Inflammatory macrophage treated with lipopolysaccharide for 1 hour (primary cell): ENCODE results near the gene PDE4D.

Experiments
- DNase-seq, 2 donors: peaks; one replicate each; pipeline ENCODE4 v3.0.0-alpha.2; 2020 to 2022

PDE4D gene

DNA sequence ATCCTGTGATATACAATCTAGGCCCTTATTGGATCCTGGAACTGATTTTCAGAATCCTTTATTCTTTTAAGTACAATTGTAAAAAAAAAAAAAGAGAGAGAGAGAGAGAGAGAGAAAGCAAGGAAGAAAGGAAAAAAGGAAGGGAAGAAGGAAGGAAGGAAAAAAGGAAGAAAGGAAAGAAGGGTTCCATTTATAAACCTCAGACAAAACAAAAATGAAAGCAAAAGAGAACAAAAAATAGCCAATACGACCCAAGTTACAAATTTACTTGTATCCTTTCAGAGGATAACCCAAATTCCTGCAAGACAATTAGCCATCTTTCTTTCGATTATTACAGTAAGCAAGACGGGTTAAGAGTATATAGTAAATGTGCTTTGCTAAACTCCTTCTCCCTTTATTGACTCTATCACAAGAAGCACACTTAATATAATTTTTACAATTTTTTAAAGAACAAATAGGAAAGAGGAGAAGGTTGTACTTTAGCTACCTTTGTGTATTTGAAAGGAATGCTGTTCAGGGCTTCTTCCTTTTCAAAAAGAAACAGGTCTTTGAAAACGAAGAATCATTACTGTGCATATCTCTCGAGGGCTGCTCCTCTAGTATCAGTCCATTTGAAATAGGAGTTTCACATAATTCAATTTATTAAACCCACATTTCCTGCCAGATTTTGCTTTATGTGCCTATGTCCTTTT is 767.4 kb downstream of the PDE4D start:
- DNase-seq = no peak

DNA sequence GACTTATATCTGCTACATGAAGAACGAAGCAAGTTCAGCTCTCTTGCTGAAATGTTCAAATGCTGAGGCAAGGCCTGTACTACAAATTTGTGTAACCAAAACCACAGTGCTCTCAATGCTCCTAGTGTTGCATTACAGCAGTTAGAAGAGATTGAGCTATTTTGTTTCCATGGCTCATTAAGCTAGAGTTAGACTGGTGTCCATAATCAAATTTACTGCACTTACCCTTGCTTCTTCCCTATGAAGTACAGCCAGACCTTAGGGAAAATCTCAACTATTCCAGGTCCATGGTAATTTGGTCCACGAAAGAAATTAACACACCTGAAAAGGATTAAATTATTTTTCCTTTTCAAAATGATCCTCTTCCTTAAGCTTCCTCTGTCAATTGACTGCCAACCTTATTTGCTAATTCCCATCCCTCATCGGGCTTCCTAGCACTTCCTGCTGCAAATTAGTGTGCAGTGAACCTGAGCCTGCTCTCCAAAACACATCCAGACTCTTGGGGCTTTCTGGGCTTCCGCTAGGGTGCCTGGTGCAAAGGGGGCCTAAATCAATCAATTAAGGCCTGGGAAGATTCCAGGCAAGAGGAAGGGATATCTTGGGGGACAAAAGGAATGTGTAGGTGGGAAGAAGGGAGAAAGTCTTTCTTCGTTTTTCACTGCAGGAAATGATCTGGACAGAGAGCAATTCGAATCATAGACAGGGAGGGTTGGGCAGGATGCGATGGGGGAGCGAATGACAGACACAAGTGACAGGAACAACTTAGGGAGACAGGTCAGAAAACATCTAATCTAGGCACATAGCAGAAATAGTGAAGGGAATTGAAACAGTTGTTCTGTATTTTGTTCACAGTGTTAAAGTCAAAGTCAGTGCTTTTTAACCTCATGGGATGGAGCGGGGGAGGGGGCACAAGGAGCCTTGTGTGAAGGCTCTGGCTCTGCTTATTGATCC is 768.2 kb downstream of the PDE4D start:
- no peak for DNase-seq

GRCh38 chr5:59123595-59124561 is 769.6 kb downstream of the PDE4D start:
- no peak for DNase-seq

DNA sequence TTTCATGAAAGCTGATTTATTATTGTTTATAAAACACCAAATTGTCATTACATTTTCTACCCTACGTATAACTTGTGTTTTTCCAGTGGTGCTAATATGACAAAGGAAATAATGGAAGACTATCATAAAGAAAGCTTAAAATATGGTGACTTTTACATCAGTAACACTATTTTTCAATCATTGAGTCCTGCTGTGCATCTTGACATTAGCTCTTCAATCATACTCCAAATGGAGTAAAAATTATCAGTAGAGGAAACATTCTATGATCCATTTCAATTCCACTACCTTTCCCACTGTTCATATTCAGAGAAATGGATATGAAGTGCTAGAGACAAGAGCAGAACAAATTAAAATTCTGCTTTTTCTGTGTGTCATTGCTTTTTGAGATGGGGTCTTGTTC is 774.0 kb downstream of the PDE4D start:
- DNase-seq = no peak

DNA sequence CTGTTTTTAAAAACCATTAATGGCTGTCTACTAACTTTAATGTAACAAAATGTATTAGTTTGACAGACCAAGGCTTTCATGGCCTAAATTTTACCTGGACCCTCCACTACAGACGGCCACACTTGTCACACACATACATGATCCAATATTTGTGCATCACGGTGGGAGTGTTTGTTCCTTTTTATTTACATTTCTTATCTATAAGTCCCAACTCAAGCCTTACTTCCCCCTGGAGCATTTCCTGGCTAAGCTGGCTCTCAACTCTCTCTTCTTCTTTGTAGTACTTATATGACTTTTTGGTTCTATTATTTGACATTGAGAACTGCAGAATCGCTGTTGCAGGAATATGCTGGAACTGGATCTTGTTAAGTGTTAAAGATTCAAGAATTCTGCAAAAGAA is 776.2 kb downstream of the PDE4D start:
- DNase-seq = no peak

- no peak for DNase-seq
Measured at GRCh38 chr5:59116231-59116865, 777.2 kb downstream of the PDE4D start.

DNA sequence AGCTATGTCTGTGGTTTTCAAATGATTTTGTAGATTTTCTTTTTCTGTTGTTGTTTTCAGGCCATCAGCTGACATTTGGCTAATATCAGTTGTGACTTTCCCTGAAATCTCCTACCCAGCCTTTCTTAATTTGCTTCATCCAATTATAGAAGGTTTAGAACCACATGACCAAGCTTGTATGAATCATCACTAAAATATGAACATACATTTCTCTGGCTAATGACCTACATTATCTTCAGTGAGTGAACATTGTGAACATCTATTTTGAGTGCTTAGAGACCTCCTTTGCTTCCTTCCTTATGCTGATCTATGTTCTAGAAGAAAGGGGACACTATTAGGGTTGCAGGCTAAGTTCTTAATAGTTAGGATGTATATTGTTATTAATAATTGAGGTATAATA is 778.2 kb downstream of the PDE4D start:
- no peak for DNase-seq

- DNase-seq = no peak
Measured at GRCh38 chr5:59109383-59109782, 784.1 kb downstream of the PDE4D start.

DNA sequence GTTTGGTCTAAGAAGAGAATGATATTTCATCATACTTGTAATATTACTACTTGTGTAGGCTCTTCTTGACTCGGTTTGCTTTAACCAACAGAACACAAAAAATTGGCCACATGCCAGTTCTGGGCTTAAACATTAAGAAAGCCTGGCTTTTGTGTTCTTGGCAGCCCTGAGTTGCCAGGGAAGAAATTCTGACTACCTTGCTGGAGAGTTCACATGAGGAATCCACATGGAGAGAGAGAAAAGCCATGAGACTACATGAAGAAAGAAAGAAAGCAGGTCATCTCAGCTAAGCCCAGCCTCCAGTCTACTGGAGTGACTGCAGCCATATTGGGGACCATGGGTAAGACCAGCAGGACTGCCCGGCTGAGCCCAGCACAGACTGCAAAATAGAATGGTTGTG is 785.8 kb downstream of the PDE4D start:
- DNase-seq = no peak

- DNase-seq = no peak
Measured at GRCh38 chr5:59104400-59105127, 789.0 kb downstream of the PDE4D start.

DNA sequence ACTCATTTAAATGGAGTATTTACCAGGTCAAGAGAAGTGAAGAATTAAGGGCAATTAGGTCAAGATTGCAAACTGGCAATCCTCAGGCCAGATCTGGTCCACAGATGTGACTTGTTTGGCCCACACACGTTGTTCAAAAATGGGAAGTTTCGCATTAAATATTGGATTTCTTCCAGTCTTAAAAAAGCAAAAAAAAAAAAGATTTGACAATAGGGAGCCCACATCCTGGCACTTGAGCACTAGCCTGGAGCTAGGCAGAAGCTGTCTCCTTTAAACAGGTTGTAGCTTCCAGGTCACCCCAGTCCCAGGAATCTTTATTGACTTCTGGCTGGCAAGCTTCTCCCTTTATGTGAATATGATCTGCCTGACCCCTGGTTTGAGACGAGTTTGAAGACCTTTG is 790.2 kb downstream of the PDE4D start:
- no peak for DNase-seq

GRCh38 chr5:59102437-59102836 is 791.1 kb downstream of the PDE4D start:
- no peak for DNase-seq

- no peak for DNase-seq
Measured at GRCh38 chr5:59100875-59101274, 792.7 kb downstream of the PDE4D start.

DNA sequence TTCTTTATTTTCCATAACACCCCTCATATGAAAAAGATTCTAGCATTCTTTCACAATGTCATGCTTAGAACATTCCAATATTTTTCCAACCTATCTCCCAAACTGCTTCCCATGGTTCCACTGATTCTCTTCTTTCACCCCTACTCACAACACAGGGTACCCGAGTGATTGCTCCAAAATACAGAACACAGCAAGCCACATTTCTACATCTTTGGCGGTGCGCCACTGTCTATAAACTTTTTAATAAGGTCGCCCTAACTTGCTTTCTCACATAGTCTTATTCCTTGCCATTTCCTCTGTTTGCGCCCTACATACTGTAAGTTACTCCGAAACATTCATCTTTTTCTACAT is 793.6 kb downstream of the PDE4D start:
- no peak for DNase-seq

- DNase-seq = no peak
Measured at GRCh38 chr5:59099270-59099994, 794.1 kb downstream of the PDE4D start.

GRCh38 chr5:59098743-59099142 is 794.8 kb downstream of the PDE4D start:
- DNase-seq = no peak

GRCh38 chr5:59097712-59098111 is 795.8 kb downstream of the PDE4D start:
- no peak for DNase-seq

GRCh38 chr5:59097116-59097515 is 796.4 kb downstream of the PDE4D start:
- no peak for DNase-seq

- DNase-seq = no peak
Measured at GRCh38 chr5:59095480-59095879, 798.0 kb downstream of the PDE4D start.

- no peak for DNase-seq
Measured at GRCh38 chr5:59094864-59095263, 798.7 kb downstream of the PDE4D start.

- DNase-seq = no peak
Measured at GRCh38 chr5:59093329-59093728, 800.2 kb downstream of the PDE4D start.
